GM12892 (cell line): ENCODE data around the gene KCNJ5.

Experiments used
- POLR2A ChIP-seq: IDR thresholded peaks from 2 replicates; pipeline ENCODE4 v1.6.1; 2011; ENCODE audit warnings: low read depth, low read length, control low read depth
- POLR2AphosphoS5 ChIP-seq: IDR thresholded peaks from 2 replicates; pipeline ENCODE4 v1.6.1; 2011; ENCODE audit warnings: low read depth, low read length, control low read depth
- TAF1 ChIP-seq: IDR thresholded peaks from 2 replicates; pipeline ENCODE4 v1.6.1; 2011; ENCODE audit warnings: low read depth, mild to moderate bottlenecking, control low read depth, low read length, borderline replicate concordance

DNA sequence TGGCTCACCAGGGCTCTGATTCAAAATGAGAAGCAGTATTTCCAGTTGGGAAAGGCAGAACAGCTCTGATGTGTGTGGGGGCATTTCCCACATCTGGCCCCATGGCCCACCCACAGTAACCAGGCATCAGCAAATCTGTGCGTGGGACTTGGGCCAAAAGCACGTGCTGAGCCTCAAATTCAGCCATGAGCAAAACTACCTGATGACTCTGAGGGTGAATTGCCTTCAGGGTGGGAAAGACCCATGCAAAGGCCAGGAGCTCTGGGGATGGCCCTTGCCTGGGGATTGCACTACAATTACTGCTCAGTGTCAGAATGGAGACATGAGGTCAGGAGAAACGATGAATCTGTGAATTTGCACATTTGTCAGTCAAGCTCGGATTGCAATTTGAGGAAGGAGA is 30.6 kb downstream of the KCNJ5 start:
- TF ChIP-seq POLR2A (no peak), POLR2AphosphoS5 (no peak), TAF1 (no peak)
